CD14-positive monocyte (primary cell): Measurements from ENCODE around the gene AADACL4. TPM values are rescaled to one million over a fixed set of nuclear protein-coding genes. Genes with fewer than 3 reads are reported as not detected.

Source experiments
- DNase-seq, 3 donors: peaks; one replicate each; pipeline ENCODE4 v3.0.0-alpha.2; 2011 to 2022
- H2AFZ ChIP-seq: 2 replicates; pipeline ENCODE4 v1.6.0; 2012; ENCODE audit warnings: mild to moderate bottlenecking, low read depth, low read length, inconsistent platforms; ENCODE audit not compliant: insufficient read depth, poor library complexity, severe bottlenecking
- H3K27ac ChIP-seq, 2 donors: 1 replicate in 1 of 2; 2 replicates in 1 of 2; pipeline ENCODE4 v1.5.1; 2012 to 2013; ENCODE audit warnings: low read length in 2 of 2, control low read depth in 1 of 2, inconsistent platforms in 1 of 2, low read depth in 1 of 2, mild to moderate bottlenecking in 1 of 2
- H3K27me3 ChIP-seq, 2 donors: one replicate each; pipeline versions ENCODE4 v1.6.0 to v1.6.1; 2011 to 2013; ENCODE audit warnings: low read length in 2 of 2; ENCODE audit not compliant: control insufficient read depth in 2 of 2, insufficient read depth in 2 of 2
- H3K36me3 ChIP-seq, 2 donors: replicated peaks in 1 of 2; 1 replicate in 1 of 2; 2 replicates in 1 of 2; pipeline versions ENCODE4 v1.5.1 to v1.6.1; 2012 to 2013; ENCODE audit warnings: low read length in 2 of 2, control low read depth in 1 of 2, inconsistent platforms in 1 of 2, mild to moderate bottlenecking in 1 of 2; ENCODE audit not compliant: insufficient read depth in 2 of 2, control insufficient read depth in 1 of 2
- H3K4me1 ChIP-seq, 2 donors: 1 replicate in 1 of 2; 2 replicates in 1 of 2; pipeline versions ENCODE4 v1.5.1 to v1.6.1; 2012 to 2013; ENCODE audit warnings: low read length in 2 of 2, control low read depth in 1 of 2, inconsistent platforms in 1 of 2, mild to moderate bottlenecking in 1 of 2, moderate library complexity in 1 of 2; ENCODE audit not compliant: insufficient read depth in 2 of 2, control insufficient read depth in 1 of 2
- H3K4me2 ChIP-seq: replicated peaks from 2 replicates; pipeline ENCODE3; 2012; ENCODE audit warnings: low read length, moderate library complexity, mild to moderate bottlenecking; ENCODE audit not compliant: poor library complexity, severe bottlenecking; ENCODE audit errors: extremely low read depth
- H3K4me3 ChIP-seq, 3 experiments: fragments of 200-600 bp in 1 of 3; sonication (generic) in 1 of 3; replicated peaks in 1 of 3; 1 replicate in 2 of 3; 2 replicates in 1 of 3; pipeline ENCODE4 v1.5.1; 2011 to 2013; ENCODE audit warnings: low read length in 3 of 3, mild to moderate bottlenecking in 3 of 3, control low read depth in 2 of 3, low read depth in 2 of 3, inconsistent platforms in 1 of 3, moderate library complexity in 1 of 3
- H3K79me2 ChIP-seq: 2 replicates; pipeline ENCODE4 v1.6.0; 2012; ENCODE audit warnings: mild to moderate bottlenecking, control low read depth, inconsistent platforms, low read length, moderate library complexity; ENCODE audit not compliant: insufficient read depth
- H3K9ac ChIP-seq: 2 replicates; pipeline ENCODE4 v1.6.0; 2017; ENCODE audit warnings: low read length, mild to moderate bottlenecking; ENCODE audit not compliant: insufficient read depth, poor library complexity, severe bottlenecking
- H3K9me3 ChIP-seq, 2 donors: replicated peaks in 1 of 2; 1 replicate in 1 of 2; 2 replicates in 1 of 2; pipeline versions ENCODE4 v1.5.1 to v1.6.1; 2012 to 2013; ENCODE audit warnings: low read length in 2 of 2, control low read depth in 1 of 2; ENCODE audit not compliant: control insufficient read depth in 1 of 2, insufficient read depth in 1 of 2
- H4K20me1 ChIP-seq: 2 replicates; pipeline ENCODE4 v1.6.0; 2012; ENCODE audit warnings: mild to moderate bottlenecking, low read length, control low read depth, moderate library complexity; ENCODE audit not compliant: insufficient read depth
- H3K27ac Mint-ChIP-seq, 7 donors: one replicate each; pipeline ENCODE4 v1.8.0; 2020; ENCODE audit warnings: mild to moderate bottlenecking in 7 of 7, mixed read lengths in 7 of 7, moderate library complexity in 6 of 7, inconsistent platforms in 2 of 7
- H3K27me3 Mint-ChIP-seq, 3 donors: one replicate each; pipeline ENCODE4 v1.8.0; 2021 to 2022; ENCODE audit warnings: low read depth in 3 of 3, mild to moderate bottlenecking in 3 of 3, mixed read lengths in 3 of 3, moderate library complexity in 3 of 3, inconsistent platforms in 1 of 3
- H3K36me3 Mint-ChIP-seq, 2 donors: one replicate each; pipeline ENCODE4 v1.8.0; 2020; ENCODE audit warnings: mixed read lengths in 2 of 2, inconsistent platforms in 1 of 2, mild to moderate bottlenecking in 1 of 2
- H3K4me1 Mint-ChIP-seq: one replicate; pipeline ENCODE4 v1.8.0; 2020; ENCODE audit warnings: mild to moderate bottlenecking, mixed read lengths
- H3K4me3 Mint-ChIP-seq, 2 donors: one replicate each; pipeline ENCODE4 v1.8.0; 2020; ENCODE audit warnings: mild to moderate bottlenecking in 2 of 2, mixed read lengths in 2 of 2, moderate library complexity in 1 of 2
- H3K9me3 Mint-ChIP-seq, 7 donors: one replicate each; pipeline ENCODE4 v1.8.0; 2020 to 2022; ENCODE audit warnings: mixed read lengths in 7 of 7, mild to moderate bottlenecking in 6 of 7, moderate library complexity in 6 of 7, inconsistent platforms in 2 of 7
- WGBS: methylation state at CpG from one replicate; pipeline ENCODE4 v1.1.5; 2013; ENCODE audit warnings: missing lambda C conversion rate; ENCODE audit not compliant: insufficient coverage; 5-methylcytosine and 5-hydroxymethylcytosine counted together
- intact Hi-C, 2 donors: fragments of 100-400 bp; cut with micrococcal nuclease; formaldehyde crosslinking; loops; one replicate each; pipeline versions ENCODE4 v1.15.0 to v1.15.1; 2023
- polyA plus RNA-seq, 3 donors: library from polyadenylated mRNA; depleted of rRNA in 1 of 3; unstranded in 2 of 3; stranded (reverse) in 1 of 3; fragments of 300-500 nt in 2 of 3; fragments of >200 nt in 1 of 3; fragmentation: Illumina TruSeq in 2 of 3; gene quantifications; 1 replicate in 2 of 3; 2 replicates in 1 of 3; pipeline ENCODE4 v1.2.3, GENCODE V29; 2012 to 2021
- TF ChIP-seq, protein P1 (sequence below): fragments of 200-600 bp; IDR thresholded peaks from one replicate; pipeline ENCODE4 v1.8.0; 2022; ENCODE audit warnings: antibody characterized with exemption, mild to moderate bottlenecking

Gene AADACL4
- polyA plus RNA-seq, 3 donors: not detected

- Histone ChIP-seq H3K9me3 (no peaks in the 10 kb centered on the region), H3K4me1 (no peaks in the 10 kb centered on the region), H3K27ac (no peak overlapping the region), H3K4me3 (no peak overlapping the region), H3K27me3 (no peaks in the 10 kb centered on the region), H3K4me2 (no peak overlapping the region), H3K9ac (no peak overlapping the region), H4K20me1 (no peaks in the 10 kb centered on the region), H2AFZ (no peak overlapping the region), H3K36me3 (no peaks in the 10 kb centered on the region), H3K79me2 (no peaks in the 10 kb centered on the region)
- no peak overlapping the region for H3K27ac Mint-ChIP-seq
- no peak overlapping the region for H3K4me3 Mint-ChIP-seq
- intact Hi-C loops: no loop called here
- no peak for DNase-seq
- peaks cover 5 to 7% (median 6%) of the 10 kb centered on the region in 3 donors for H3K27me3 Mint-ChIP-seq
- TF ChIP-seq, protein P1, sequence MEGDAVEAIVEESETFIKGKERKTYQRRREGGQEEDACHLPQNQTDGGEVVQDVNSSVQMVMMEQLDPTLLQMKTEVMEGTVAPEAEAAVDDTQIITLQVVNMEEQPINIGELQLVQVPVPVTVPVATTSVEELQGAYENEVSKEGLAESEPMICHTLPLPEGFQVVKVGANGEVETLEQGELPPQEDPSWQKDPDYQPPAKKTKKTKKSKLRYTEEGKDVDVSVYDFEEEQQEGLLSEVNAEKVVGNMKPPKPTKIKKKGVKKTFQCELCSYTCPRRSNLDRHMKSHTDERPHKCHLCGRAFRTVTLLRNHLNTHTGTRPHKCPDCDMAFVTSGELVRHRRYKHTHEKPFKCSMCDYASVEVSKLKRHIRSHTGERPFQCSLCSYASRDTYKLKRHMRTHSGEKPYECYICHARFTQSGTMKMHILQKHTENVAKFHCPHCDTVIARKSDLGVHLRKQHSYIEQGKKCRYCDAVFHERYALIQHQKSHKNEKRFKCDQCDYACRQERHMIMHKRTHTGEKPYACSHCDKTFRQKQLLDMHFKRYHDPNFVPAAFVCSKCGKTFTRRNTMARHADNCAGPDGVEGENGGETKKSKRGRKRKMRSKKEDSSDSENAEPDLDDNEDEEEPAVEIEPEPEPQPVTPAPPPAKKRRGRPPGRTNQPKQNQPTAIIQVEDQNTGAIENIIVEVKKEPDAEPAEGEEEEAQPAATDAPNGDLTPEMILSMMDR: no peak
- no peaks in the 10 kb centered on the region for H3K36me3 Mint-ChIP-seq
- peaks cover 10% of the 10 kb centered on the region for H3K4me1 Mint-ChIP-seq
- peaks cover 0 to 3% (median 2%) of the 10 kb centered on the region in 7 donors for H3K9me3 Mint-ChIP-seq
- WGBS: no CpG with 5 or more reads among the region's 7 CpGs
Observed at GRCh38 chr1:12648741-12649140, 4.9 kb downstream of the AADACL4 start.

DNA sequence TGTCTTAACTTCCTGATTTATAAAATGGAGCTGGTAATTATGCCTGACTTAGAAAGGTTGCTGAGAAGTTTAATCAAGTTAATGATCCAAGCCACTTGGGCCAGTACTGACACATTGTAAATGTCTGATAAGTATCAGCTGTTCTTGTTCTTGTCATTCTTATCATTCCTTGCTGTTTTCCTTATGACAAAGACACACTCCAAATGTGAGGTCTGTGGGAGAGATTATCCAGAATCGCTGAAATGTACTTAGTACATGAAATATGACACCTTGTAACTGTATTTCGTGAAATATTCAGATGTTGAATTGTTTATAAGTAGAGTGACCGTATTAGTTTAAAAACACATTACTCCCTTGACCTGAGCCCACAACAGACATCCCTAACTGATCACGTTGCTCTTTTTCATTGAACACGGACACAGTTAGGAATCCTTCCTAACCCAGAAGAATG is 6.1 kb downstream of the AADACL4 start:
- Mint-ChIP-seq H3K9me3 (peaks cover 0 to 3% (median 2%) of the 10 kb centered on the region in 7 donors), H3K36me3 (no peaks in the 10 kb centered on the region), H3K27me3 (peaks cover 5 to 6% (median 5%) of the 10 kb centered on the region in 3 donors), H3K4me1 (peaks cover 10% of the 10 kb centered on the region), H3K27ac (no peak overlapping the region), H3K4me3 (no peak overlapping the region)
- WGBS: 100% methylated on average over 1 of the region's 5 CpGs
- intact Hi-C loops: no loop called here
- Histone ChIP-seq H3K36me3 (no peaks in the 10 kb centered on the region), H3K4me1 (no peaks in the 10 kb centered on the region), H3K4me2 (no peak overlapping the region), H3K9me3 (no peaks in the 10 kb centered on the region), H3K4me3 (no peak overlapping the region), H2AFZ (no peak overlapping the region), H3K79me2 (no peaks in the 10 kb centered on the region), H4K20me1 (no peaks in the 10 kb centered on the region), H3K9ac (no peak overlapping the region), H3K27ac (no peak overlapping the region), H3K27me3 (no peaks in the 10 kb centered on the region)
- DNase-seq: no peak
- TF ChIP-seq, protein P1: no peak
